HG03159 (cell line): ENCODE results near the gene ADGRG7.
A peak's percentile ranks its signal among the peaks of the same experiment; 100 is the strongest.

ENCODE experiments used
- ATAC-seq: cut with Tn5 transposase; IDR thresholded peaks from one replicate; pipeline ENCODE4 v1.9.1; 2021; ENCODE audit warnings: mild to moderate bottlenecking, moderate library complexity; ENCODE audit not compliant: unreplicated experiment

ADGRG7 gene

GRCh38 chr3:100600181-100601042, 9.0 kb upstream of the ADGRG7 start:
- no peak for ATAC-seq

GRCh38 chr3:100602506-100603444, 6.6 kb upstream of the ADGRG7 start:
- ATAC-seq = peak; percentile 34

- ATAC-seq = peak; percentile 37
Observed at GRCh38 chr3:100603469-100603868, 5.9 kb upstream of the ADGRG7 start.

GRCh38 chr3:100605358-100605757, 4.0 kb upstream of the ADGRG7 start:
- ATAC-seq = no peak

- peak; percentile 84 for ATAC-seq
Observed at GRCh38 chr3:100606894-100607512, 2.4 kb upstream of the ADGRG7 start.

GRCh38 chr3:100609963-100610362, 562 bp downstream of the ADGRG7 start:
- no peak for ATAC-seq

- ATAC-seq = no peak
Observed at GRCh38 chr3:100611221-100611620, 1.8 kb downstream of the ADGRG7 start.

- ATAC-seq = peak; percentile 71
Observed at GRCh38 chr3:100613721-100614390, 4.5 kb downstream of the ADGRG7 start.

- ATAC-seq = peak; percentile 69
Observed at GRCh38 chr3:100614941-100615340, 5.5 kb downstream of the ADGRG7 start.

GRCh38 chr3:100615684-100616083, 6.3 kb downstream of the ADGRG7 start:
- no peak for ATAC-seq

- no peak for ATAC-seq
Observed at GRCh38 chr3:100621251-100621650, 11.8 kb downstream of the ADGRG7 start.

GRCh38 chr3:100627491-100627890, 18.1 kb downstream of the ADGRG7 start:
- ATAC-seq = no peak

- no peak for ATAC-seq
Observed at GRCh38 chr3:100629421-100630127, 20.2 kb downstream of the ADGRG7 start.

GRCh38 chr3:100630664-100631063, 21.3 kb downstream of the ADGRG7 start:
- no peak for ATAC-seq

- no peak for ATAC-seq
Observed at GRCh38 chr3:100631236-100631635, 21.8 kb downstream of the ADGRG7 start.

GRCh38 chr3:100634493-100635272, 25.3 kb downstream of the ADGRG7 start:
- no peak for ATAC-seq

- no peak for ATAC-seq
Observed at GRCh38 chr3:100635273-100635701, 25.9 kb downstream of the ADGRG7 start.

- no peak for ATAC-seq
Observed at GRCh38 chr3:100637197-100637631, 27.8 kb downstream of the ADGRG7 start.

GRCh38 chr3:100640633-100641032, 31.2 kb downstream of the ADGRG7 start:
- no peak for ATAC-seq
